OCI-M1 (cell line): ENCODE data around the gene FRMD1.

Experiments used
- DNase-seq: peaks from one replicate; lab custom pipeline; 2025; lab: John Stamatoyannopoulos, UW

FRMD1 gene

GRCh38 chr6:168078943-168079405 is at the start of gene FRMD1:
FRMD1 (minus strand) TSS chr6:168079212; CDS start chr6:168079094, 118 bp downstream.
- DNase-seq = no peak

DNA sequence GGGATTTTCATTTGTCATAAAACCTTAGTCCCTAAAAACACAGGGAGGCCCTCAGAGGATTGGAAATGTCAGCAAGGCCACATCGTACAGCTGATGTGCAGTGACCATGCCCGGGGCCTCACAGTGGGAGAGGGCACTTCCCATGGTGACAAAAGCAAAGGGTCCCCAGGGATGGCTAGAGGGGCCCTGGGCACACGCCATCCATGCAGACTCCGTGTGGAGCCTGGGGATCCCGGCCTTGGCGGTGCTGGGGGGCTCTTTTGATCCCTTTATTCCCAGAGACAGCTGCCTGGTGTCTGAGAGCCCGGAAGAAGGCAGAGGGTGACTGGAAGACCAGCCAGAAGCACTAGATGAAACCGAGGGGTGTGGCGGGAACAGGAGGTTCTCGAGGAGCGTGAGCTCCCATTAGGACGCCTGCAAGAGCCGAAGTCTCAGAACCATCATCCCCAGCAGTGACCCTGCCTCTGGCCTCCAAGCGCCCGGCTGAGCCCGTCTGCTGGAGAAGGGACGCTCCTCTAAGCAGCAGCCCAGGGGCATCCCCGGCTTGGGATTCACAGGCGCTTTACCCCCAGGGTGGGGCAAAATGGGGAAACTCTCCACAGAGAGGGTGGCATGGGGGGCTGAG is 49.1 kb upstream of the FRMD1 start:
- no peak for DNase-seq

- no peak for DNase-seq
These were observed 48.4 kb upstream of the FRMD1 start for GRCh38 chr6:168127384-168127868.

DNA sequence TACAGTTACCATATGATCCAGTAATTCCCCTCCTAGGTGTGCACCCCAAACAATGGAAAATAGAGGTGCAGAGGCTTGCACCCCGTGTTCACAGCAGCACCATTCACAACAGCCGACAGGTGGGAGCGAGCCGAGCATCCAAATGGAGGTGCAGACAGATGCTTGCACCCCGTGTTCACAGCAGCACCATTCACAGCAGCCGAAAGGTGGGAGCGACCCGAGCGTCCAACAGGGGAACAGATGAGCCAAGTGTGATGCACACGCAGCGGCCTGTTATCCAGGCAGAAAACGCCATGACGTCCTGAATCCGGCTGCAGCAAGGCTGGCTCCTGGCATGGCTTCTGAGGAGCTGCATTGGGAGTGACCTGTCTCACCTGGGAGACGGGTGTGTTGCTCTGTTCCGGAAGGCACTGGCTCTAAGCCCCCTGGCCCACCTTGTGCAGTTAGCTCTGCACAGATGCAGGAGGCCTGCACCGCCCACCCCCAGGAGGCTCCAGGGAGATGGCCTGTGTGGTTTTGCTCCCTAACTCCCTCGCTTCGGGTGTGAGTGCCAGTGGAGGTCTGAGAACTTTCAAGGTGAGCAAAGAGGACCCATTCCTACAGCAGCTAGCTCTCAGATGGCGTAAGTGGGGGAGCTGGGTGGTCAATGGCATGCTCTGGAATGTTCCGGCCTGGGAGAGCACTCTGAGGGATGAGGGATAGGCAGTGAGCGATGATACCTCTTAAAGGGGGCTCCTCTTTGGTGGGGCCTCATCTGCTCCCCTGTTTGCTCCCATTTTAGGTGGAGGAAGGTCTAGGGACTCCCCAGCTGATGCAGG is 47.8 kb upstream of the FRMD1 start:
- no peak for DNase-seq

- DNase-seq = no peak
These were observed 46.5 kb upstream of the FRMD1 start for GRCh38 chr6:168125429-168126001.

- no peak for DNase-seq
These were observed 45.9 kb upstream of the FRMD1 start for GRCh38 chr6:168124921-168125320.

- DNase-seq = no peak
These were observed 45.1 kb upstream of the FRMD1 start for GRCh38 chr6:168124158-168124557.

GRCh38 chr6:168123165-168123911 is 44.3 kb upstream of the FRMD1 start:
- no peak for DNase-seq

DNA sequence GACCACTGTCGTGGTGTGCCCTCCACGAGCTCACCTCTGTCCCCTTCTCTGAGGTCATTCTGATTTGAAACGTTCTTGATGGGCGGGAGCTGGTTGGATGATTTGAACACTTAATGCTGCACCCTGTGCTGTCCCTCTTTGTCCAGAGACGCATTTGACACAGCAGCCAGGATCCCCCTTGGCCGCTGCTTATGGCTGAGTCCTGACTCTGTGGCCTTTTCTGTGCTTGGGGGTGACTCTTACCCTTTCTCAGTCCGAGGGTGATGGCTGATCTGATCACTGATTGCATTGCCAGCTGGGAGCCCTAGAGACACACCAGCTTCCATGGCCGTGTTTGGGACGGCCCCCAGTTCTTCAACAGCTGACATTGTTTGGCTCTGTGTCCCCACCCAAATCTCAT is 43.5 kb upstream of the FRMD1 start:
- DNase-seq = no peak

- no peak for DNase-seq
These were observed 43.0 kb upstream of the FRMD1 start for GRCh38 chr6:168122011-168122410.

GRCh38 chr6:168121303-168121665 is 42.3 kb upstream of the FRMD1 start:
- DNase-seq = no peak

DNA sequence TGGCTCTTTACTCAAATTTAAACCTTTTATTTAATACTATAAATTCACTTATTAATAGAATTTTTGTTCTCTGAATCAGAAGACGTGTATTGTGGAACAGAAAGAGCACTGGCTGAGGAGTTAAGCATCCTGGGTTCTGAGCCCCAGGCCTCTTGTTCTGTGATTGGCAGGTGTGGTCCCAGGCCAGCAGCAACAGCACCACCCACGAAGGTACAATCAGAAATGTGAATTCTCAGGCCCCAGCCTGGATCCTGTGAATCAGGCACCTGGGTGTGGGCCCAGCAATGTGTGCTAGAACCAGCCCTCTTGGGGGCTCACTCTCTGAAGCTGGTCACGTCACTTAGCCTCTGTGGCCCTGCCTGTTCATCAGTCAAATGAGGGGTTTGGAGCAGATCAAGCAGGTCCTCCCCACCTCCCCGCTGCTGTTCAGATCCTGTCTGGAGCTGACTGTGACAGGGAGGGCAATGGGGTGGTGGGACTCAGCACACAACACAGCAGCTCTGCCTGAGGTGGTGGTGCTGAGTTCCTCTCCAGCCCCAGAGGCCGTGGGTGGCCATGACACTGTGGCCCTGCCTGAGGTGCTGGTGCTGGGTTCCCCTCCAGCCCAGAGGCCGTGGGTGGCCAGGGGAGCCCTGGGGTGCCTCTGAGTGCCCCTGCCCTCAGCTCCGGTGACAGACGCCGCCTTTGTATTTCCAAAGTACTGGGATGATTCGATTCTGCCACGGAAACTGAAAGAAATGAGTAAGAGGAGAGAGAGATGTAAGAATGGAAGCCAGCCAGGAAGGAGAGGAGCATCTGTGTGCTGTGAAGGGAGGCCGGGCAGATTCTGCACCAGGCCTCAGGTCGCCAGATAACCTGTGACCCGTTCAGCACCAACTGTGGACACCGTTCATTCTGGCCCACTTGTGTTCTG is 41.6 kb upstream of the FRMD1 start:
- no peak for DNase-seq

DNA sequence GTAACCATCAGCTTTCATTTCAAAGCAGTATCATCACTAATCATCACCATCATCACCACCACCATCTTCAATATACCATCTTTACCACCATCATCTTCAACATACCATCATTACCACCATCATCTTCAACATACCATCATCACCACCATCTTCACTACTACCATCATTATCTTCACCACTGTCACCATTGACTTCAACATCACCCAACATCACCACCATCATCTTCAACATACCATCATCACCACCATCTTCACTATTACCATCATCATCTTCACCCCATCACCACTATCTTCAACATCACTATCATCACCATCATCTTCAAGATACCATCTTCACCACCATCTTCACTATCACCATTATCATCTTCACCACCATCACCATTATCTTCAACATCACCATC is 40.5 kb upstream of the FRMD1 start:
- no peak for DNase-seq

GRCh38 chr6:168118935-168119334 is 39.9 kb upstream of the FRMD1 start:
- DNase-seq = no peak

DNA sequence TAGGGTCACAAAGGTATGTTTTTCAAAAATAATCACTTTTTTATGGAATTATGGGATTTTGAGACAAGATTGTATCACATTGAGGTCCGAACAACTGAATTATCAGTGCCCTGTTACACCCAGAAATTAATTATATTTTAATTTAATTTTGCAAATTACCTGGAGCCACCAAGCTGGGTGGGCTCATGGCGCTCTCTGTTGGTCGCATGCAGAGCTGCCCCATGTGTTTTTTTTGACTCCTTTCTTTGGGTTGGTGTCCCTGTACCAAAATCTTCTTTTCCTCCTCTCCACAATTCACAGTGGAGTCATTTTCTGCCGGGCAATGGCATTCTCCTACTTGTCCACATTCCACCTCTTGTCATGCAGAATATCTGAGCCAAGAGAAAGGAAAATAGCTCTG is 38.9 kb upstream of the FRMD1 start:
- no peak for DNase-seq

- DNase-seq = no peak
These were observed 38.2 kb upstream of the FRMD1 start for GRCh38 chr6:168116975-168117899.

DNA sequence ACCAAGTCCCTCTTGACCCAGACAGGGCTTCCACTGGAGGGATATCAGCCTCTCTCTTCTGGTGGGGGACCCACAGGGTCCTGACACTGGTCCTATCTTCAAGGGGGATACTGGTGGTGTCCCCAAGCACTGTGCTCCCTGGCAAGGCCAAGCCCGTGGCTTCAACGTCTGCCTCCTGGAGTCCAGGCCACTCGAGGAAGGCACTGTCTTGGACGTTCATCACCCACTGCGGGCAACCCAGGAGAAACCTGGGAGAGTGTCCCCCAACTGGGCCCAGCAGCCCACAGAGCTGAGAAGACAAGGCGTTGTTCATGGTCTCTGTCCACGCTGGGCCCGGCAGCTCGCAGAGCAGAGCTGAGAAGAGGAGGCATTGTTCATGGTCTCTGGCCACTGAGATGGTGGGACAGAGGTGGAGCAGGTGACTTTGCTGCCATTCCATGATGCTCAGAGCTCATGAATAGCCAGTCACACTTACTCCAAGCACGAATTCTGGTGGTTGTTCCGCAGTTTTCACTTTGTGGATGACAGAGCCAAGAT is 37.5 kb upstream of the FRMD1 start:
- no peak for DNase-seq

DNA sequence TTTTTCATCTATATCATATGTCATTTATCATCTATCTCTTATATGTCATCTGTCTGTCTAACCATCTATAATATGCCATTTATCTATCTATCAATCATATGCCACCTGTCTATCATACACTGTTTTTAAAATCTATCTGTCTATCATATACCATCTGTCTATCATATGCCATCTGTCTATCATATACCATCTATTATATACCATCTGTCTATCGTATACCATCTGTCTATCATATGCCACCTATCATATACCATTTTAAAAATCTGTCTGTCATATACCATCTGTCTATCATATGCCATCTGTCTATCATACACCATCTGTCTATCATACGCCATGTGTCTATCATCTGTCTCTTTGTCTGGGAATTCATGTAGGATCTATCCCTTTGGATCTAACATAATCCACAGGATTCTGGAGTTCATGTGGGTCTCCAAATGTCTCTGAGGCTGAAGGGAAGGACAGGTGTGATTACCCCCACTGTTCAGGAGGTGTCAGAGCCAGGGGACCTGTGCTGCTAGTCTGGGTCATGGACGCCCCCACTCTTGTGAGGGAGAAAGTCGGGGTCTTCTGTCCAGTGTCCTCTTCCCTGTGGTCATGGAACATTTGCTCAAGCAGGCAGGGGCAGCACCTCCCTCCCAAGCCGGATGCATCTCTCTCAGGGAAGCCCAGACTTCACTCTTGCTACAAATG is 36.9 kb upstream of the FRMD1 start:
- no peak for DNase-seq

DNA sequence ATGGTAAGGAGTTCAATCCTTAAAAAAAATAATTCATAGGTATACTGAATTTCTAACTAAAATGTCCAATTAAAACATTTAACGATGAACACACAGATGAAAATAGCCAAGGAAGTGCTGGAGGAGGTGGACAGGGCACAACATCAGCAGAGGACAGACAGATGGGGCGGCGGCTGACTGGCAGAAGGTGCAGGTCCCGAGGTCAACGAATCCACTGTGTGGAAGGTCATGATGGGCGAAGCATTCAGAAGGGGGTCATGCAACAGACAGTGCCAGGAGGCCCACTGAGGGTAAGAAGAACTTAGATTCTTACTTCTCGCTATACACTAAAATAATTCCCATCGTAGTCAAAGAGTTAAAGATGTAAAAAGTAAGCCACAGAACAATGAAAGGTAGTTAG is 34.2 kb upstream of the FRMD1 start:
- no peak for DNase-seq
